Lower lobe of right lung (tissue), 2 donors: ENCODE data around the gene MGAT4A. TPM values are rescaled to one million over a fixed set of nuclear protein-coding genes. Genes with fewer than 3 reads are reported as not detected.

Experiments
- ATAC-seq, 2 donors: fragments of 200-7000 bp; cut with Tn5 transposase; one replicate each; pipeline ENCODE4 v1.9.1; 2020 to 2022; ENCODE audit warnings: mild to moderate bottlenecking in 2 of 2, moderate library complexity in 2 of 2
- DNase-seq: peaks from one replicate; pipeline ENCODE4 v3.0.0-alpha.2; 2020
- H3K27ac ChIP-seq: fragments of 200-600 bp; one replicate; pipeline ENCODE4 v1.8.0; 2022
- H3K27me3 ChIP-seq: fragments of 200-600 bp; one replicate; pipeline ENCODE4 v1.8.0; 2022; ENCODE audit warnings: low read depth
- H3K36me3 ChIP-seq: fragments of 200-600 bp; one replicate; pipeline ENCODE4 v1.8.0; 2022; ENCODE audit warnings: mild to moderate bottlenecking
- H3K4me1 ChIP-seq: fragments of 200-600 bp; one replicate; pipeline ENCODE4 v1.8.0; 2022
- H3K4me3 ChIP-seq: fragments of 200-600 bp; one replicate; pipeline ENCODE4 v1.8.0; 2022; ENCODE audit warnings: mild to moderate bottlenecking
- H3K9me3 ChIP-seq: fragments of 200-600 bp; one replicate; pipeline ENCODE4 v1.8.0; 2022
- CTCF ChIP-seq: fragments of 200-600 bp; IDR thresholded peaks from one replicate; pipeline ENCODE4 v1.8.0; 2022; ENCODE audit warnings: antibody characterized with exemption, mild to moderate bottlenecking
- intact Hi-C: fragments of 100-400 bp; cut with DNase I; formaldehyde crosslinking; loops from one replicate; pipeline ENCODE4 v1.11.0; 2022
- total RNA-seq: library from RNA; stranded (reverse); fragmentation: NEBNext Ultra II Directional; extraction: Animal tissue kit (Norgen Biotek cat#: 25700); gene quantifications from one replicate; pipeline ENCODE4 v1.2.1, GENCODE V29; 2021
- donor health status: DM: no; HTN: yes; CAD: no; lungs with severe emphysema.

MGAT4A gene
- total RNA-seq, 1 donor from 2014 or later = 82.0 TPM

- H3K9me3 ChIP-seq = no peaks in the 10 kb centered on the region
- peaks cover 100% of the 10 kb centered on the region for H3K36me3 ChIP-seq
- no peak for DNase-seq
- ATAC-seq = no peak
- no peak overlapping the region for H3K27ac ChIP-seq
- H3K27me3 ChIP-seq = no peaks in the 10 kb centered on the region
- no peak overlapping the region for H3K4me3 ChIP-seq
- no peak for TF ChIP-seq CTCF
- peaks cover 6% of the 10 kb centered on the region for H3K4me1 ChIP-seq
- intact Hi-C loops = no loop called here
Measured at GRCh38 chr2:98617149-98617548, 113.8 kb downstream of the MGAT4A start.

GRCh38 chr2:98615481-98615880 lies 115.5 kb downstream of the MGAT4A start:
- Histone ChIP-seq H3K36me3 (peaks cover 97% of the 10 kb centered on the region), H3K4me3 (no peak overlapping the region), H3K9me3 (no peaks in the 10 kb centered on the region), H3K27me3 (no peaks in the 10 kb centered on the region), H3K27ac (no peak overlapping the region), H3K4me1 (peaks cover 18% of the 10 kb centered on the region)
- ATAC-seq (no peak), DNase-seq (no peak)
- intact Hi-C loops = no loop called here
- no peak for TF ChIP-seq CTCF

GRCh38 chr2:98614024-98614739 lies 116.8 kb downstream of the MGAT4A start:
- Histone ChIP-seq H3K9me3 (no peaks in the 10 kb centered on the region), H3K27ac (no peak overlapping the region), H3K36me3 (peaks cover 84% of the 10 kb centered on the region), H3K27me3 (no peaks in the 10 kb centered on the region), H3K4me1 (peaks cover 31% of the 10 kb centered on the region), H3K4me3 (no peak overlapping the region)
- no peak for TF ChIP-seq CTCF
- intact Hi-C loops = no loop called here
- ATAC-seq (no peak), DNase-seq (no peak)

GRCh38 chr2:98608962-98609604 lies 121.8 kb downstream of the MGAT4A start:
- peaks cover 54% of the 10 kb centered on the region for H3K4me1 ChIP-seq
- no peak for TF ChIP-seq CTCF
- no peak for DNase-seq
- H3K27ac ChIP-seq = peak overlapping the region; percentile 99
- no peaks in the 10 kb centered on the region for H3K9me3 ChIP-seq
- peaks cover 33% of the 10 kb centered on the region for H3K36me3 ChIP-seq
- intact Hi-C loops = no loop called here
- peak overlapping the region; percentile 99 for H3K4me3 ChIP-seq
- peak; percentile 62 to 64 for ATAC-seq
- no peaks in the 10 kb centered on the region for H3K27me3 ChIP-seq

- peaks cover 54% of the 10 kb centered on the region for H3K4me1 ChIP-seq
- DNase-seq (peak; percentile 95), ATAC-seq (peak; percentile 98 to 99)
- no peaks in the 10 kb centered on the region for H3K27me3 ChIP-seq
- H3K36me3 ChIP-seq = peaks cover 33% of the 10 kb centered on the region
- no peaks in the 10 kb centered on the region for H3K9me3 ChIP-seq
- no peak for TF ChIP-seq CTCF
- intact Hi-C loops = no loop called here
- H3K27ac ChIP-seq = peak within 1 kb of the TSS; percentile 99
- peak within 1 kb of the TSS; percentile 99 for H3K4me3 ChIP-seq
Measured at GRCh38 chr2:98608116-98608961, 122.6 kb downstream of the MGAT4A start, which contains the start of the genes COA5 and UNC50. TSS of gene COA5 (minus strand) at chr2:98608512. CDS start at chr2:98608405, 107 bp downstream. TSS of gene UNC50 (plus strand) at chr2:98608589. CDS start at chr2:98609760, 1,171 bp downstream.
